ENCODE measurements around the gene ZNF335.
"Not testable (repeated sequence)": the region's sequence is repeated elsewhere in the genome, so short reads cannot be mapped to it uniquely, and the experiment has no call there.

Gene ZNF335

DNA sequence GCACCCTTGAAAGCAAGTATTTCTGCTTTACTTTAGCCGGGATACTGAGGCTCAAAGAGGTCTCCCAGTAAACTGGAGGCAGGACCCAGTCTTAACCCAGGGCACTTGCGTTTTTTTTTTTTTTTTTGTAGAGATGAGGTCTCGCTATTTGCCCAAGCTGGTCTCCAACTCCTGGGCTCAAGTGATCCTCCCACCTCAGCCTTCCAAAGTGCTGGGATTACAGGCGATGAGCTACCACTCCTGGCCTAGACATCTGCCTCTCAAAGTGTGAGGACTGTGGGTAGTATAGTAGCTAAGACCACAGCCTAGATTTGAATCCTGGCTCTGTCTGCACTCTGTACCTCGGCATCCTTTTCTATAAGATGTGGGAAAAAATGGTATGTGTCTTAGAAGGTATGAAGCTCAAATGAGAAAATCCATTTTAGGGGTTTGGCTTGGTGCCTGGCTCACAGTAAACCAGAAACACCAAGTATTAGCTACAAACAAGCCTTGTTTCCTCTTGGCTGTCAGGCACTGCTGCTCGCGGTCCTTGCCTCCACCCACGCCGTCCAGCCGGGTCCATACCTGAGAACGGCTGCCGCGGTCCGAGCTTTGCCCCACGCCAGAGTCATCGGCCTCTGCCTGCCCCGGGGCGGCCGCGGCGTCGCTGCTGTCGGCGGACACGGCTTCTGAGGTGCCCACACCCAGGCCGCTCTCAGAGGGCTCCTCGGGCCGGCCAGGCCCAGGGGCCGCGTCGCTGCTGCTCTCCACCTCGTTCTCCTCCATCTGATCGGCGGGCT is 1.2 kb downstream of the ZNF335 start:
- DNase-seq = no peak

DNA sequence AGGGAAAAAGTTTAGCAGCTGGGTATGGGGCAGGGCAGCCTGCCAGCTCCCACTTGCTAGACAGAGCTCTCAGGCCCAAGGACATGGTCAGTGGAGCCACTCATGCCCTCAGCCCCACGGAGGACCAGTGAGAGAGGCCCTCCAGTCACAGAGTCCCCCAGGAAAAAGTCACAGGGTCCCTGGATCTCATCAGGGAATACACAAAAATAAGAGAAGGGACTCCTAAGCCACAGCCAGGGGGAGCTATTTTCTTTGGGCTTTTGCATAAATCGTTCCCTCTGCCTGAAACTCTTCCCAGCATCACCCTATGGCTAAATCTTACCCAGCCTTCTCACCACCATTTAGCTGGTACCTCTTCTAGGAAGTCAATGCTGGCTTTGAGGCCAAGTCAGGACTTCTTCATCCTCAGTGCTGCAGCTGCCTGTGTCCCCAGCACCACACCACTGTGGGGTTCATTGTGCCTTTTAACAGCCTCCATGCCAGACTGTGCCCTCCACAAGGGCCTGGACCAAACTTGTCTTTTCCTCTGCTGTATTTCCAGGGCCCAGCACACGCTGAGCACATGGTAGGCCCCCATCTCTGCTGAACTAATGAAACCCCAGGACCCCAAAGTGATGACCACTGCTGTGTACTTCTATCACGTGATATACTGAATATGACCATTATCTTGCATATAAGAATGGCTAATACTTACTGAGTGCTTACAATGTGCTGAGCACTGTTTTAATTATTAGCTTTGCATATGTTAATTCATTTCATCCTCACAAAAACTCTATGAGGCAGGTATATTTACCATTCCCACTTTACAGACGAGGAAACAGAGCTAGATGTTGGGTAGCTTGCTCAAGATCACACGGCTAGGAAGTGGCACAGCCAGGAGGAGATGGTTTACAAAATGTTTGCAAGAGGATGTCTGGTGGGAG is 2.0 kb downstream of the ZNF335 start:
- no peak for DNase-seq

DNA sequence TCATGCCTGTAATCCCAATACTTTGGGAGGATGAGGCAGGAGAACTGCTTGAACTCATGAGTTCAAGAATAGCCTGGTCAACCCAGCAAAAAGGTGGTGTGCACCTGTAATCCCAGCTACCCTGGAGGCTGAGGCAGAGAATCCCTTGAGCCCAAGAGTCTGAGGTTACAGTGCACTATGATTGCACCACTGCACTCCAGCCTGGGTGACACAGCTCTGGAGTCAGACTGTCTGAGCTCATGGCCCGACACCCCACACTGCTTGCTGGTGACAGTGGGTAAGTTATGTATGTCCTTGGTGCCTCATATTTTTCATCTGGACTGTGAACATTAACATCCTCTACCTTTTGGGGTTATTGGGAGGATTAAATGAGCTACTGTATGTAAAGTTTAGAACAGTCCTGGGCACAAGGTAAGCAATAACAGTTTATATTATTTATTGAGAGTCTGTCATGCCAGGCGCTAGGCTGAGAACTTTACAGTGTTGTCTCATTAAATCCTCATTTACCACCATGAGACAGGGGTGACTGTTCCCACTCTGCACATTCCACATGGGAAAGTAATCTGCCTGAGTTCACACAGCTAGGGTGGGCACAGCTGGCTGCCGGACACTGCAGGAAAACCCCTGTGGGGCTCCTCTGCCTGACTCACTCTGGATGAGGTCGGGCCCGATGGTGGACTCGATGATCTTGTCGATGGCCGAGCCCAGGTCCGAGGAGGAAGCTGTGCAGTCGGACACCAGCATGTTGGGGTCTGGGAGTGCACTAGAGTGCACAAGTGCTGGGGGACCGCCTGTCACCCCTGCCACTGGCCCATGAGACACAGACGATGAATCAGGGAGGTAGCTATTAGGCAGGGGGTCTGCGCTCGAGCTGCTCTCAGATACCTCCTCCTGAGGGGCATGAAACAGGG is 2.9 kb downstream of the ZNF335 start:
- no peak for DNase-seq

DNA sequence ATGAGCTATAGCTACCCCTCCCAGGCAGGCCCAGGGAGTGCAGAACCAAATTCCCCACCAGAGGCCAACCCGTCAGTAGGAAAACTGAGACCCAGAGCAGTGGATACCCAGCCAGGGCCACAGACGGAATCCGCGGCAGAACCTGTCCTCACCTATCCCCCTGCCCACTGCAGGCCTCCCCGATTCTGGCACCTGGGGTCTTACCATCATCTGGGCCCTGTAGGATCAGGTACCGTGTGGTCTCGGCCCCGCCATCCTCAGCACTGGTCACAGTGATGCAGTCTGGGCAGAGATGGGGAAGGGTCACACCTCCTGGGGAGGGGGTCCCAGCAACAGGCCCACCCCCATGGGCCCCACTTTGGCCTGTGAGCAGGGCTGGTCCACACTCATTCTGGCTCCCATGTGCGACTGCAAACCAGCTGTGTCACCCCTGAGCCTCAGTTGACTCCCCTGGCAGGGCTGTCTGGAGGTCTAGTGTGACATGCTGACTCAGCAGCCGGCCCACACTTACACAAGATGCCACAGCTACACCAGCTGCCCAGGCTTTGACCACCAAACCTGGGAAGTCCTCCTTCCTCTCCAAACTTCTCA is 3.8 kb downstream of the ZNF335 start:
- DNase-seq = no peak

DNA sequence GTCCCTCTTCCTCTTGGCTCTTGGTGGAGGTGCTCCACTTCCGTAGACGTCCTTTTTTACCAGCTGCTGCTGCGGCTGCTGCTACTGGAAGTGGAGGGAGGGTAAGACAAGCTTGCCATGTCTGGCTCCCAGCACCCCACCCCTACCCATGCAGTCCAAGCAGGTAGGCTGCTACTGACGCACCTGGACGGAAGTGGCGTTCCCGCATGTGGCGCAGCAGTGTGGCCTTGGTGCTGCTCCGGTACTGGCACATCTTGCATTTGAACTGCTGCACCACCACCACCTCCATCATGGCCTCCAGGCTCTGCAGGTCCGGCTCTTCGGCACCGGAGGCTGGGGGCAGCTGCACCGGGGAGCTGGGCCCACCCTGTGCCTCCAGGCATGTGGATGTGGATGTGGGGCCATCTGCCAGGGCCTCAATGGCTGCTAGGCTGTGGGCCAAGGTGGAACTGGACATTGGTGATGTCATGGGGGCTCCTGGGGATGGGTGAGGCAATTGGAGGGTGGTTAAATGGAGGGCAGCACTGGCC is 4.4 kb downstream of the ZNF335 start:
- DNase-seq = no peak

DNA sequence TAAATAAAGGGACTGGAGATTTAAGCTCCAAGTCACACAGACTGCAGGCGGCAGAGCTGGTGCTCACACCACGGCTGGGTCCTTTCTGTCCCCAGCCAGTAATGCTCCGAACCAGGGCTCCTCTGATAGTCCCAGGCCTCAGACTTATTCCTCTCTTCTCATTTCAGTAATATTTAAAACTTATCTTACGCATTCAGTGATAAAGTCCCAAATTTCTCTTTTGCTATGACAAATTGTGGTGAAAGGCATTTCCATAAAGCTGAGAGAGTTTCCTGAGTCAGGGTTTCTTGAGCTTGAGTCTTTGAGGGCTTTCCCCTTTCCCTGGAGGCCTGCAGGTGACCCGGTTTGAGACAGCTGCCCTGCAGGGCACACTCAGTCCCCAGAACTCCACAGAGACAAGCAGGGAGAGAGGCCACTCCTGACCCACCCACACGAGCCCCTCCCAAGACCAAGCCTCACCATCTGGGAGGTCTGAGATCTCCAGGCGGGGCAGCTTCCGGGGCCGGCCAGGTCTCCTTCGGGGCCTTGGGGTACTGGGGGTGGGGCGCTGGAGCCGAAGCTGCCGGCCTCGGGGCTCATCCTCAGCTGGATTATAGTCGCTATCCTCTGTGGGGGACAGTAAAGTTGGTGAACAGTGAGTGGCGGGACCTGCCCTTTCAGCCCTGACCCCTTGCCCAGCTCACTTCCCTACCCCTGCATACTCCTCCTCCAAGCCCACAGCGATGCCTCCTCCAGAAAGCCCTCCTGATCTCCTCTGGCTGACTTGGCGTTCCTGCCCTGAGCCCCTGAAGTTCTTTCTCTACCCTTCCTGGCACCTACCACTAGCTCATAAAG is 6.6 kb downstream of the ZNF335 start:
- DNase-seq = no peak

DNA sequence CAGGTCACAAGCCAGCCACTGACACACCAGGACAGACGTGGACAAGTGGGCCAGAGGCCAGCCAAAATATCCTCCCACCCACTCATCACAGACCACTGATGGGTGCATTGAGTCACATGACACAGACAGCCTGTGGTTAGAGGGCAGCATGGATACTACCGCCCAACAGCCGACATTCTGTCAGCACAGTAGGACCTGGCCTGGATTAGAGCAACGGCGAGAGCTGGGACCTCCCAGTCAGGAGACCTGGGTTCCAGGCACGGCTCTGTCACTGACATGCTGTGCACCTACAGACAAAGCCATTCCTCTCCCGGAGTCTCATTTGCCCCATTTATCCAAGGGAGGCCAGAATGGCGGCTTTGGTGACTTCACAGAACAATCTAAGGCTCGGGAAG is 8.0 kb downstream of the ZNF335 start:
- no peak for DNase-seq

DNA sequence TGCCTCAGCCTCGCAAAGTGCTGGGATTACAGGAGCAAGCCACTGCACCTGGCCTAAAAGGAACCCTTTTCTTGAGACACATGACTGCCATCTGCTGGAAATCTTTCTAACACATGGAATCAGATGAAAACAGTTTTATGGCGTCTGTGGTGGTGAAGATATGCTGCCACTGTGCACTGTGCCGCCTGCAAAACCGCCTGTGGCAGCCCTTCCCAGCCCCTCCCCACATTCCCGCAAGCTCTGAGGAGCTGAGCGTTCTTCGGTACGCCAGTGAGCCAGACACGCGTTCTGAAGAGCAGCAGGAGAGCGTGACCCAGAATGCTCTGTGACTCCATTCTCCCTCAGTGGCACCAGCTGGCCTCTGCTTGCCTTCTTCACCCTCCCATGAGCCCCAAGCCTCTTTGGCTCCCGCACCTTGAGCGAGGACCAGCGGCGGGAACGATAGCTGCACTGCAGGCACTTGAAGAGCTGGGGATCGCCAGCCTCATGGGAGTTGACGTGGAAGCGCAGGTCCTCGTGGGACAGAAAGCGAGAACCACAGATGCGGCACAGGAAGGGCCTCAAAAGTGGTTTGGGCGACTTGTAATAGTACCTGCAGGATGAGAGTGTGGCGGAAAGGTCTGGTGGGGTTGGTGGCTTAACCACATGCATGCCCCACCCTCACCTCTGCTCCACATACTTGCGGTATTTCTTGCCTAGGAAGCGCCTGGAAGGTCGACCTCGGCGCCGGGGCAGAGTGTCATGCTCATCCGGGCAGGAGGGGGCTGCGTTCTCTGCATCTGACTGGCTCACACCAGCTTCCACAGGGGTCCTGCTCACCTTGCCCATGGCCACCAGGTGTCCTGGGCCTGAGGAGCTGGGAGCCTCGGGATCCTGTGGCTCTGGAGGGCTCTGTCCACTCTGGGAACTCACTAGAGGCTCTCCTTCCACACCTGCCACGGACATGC is 8.7 kb downstream of the ZNF335 start:
- no peak for DNase-seq

DNA sequence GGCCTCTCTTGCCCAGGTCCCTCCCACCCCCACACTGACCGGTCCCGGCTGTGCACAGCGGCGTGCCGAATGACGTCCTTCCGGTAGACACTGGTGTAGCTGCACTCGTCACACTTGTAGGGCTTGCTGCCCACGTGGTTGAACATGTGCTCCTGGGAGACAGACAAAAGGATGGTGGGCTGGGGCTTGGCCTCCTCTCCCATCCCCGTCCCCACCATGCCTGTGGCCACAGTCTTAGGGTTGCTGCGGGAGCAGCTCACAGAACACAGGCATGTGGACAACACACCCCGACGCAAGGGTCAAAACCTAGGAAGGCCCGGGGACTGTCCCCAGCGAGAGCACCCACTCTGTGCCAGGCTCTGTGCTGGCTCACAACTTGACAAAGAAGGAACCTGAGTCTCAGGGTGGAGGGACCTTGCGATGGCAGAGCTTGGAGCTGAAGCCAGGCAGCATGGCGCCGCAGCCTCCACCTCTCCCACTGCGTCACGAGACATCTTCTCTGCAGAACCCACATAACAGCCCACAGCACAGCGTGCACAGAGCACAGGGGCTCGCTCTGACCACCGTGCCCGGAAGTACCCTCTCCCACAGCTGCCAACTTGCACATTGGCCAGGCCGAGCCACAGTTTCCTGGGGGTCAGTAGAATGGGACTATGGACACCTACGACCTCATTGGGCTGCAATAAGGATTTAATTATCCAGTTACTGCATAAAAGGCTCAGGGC is 9.8 kb downstream of the ZNF335 start:
- no peak for DNase-seq

DNA sequence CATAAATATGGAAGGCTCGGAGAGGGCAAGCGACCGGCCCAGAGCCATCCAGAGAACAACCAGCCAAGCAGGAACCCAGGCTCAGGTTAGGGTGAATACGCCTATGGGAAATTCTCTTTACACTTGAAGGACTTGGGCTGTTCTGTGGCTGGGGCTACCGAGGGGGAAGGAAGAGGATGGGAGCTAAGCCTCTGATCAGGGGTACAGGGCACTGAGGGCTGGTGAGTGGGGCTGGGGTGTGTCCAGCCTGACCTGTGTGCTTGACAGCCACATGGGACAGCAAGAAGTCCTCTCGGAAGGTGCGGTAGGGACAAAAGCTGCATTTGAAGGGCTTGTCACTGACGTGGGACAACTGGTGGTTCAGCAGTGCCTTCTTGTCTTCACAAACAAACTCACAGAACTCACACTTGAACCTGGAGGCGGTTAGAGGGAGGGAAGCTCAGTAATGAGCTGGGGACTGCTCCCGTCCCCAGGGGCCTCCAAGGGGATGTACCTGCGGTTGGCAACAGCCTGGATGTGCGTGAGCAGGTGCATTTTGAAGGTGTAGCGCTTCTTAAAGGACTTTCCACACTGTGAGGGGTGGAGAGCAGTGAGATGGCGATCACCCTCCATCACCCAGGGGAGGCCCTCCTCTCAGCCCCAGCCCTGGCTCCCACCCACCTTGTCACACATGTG is 11.9 kb downstream of the ZNF335 start:
- DNase-seq = no peak

DNA sequence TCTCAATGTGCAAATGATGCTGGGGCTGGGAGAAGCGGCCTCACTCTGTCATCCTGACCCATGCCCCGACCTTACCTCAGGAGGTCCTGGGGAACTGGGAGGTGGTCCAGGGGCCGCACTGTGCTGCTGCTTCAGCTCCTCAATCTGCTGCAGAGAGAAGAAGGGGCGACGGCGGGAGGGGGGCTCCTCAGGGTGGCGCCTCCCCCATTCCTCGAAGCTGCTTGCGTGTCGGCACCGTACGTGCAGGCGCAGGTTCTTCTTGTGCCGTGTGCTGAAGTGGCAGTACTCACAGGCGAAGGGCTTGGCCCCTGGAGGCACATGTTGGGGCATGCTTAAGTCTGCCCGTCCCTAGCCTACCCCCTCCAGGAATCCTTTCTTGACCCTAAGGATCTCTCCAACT is 12.9 kb downstream of the ZNF335 start:
- DNase-seq = no peak

DNA sequence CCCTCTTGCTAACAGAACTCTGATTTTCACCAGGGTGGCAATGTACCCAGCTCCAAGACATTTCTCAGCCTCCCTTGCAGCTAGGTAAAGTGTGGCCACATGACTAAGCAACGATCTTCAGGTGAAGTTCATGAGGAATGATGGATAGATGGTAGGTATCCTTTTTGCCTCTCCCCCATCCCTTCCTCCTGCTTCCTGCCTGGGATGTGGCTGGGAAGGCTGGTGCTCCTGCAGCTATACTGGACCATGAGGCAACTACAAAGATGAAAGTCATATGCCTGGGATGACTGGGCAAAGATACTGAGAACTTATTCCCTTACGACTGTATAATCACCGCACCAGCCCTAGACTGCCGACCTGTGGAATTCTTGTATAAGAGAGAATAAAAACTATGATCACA is 13.4 kb downstream of the ZNF335 start:
- DNase-seq = no peak

DNA sequence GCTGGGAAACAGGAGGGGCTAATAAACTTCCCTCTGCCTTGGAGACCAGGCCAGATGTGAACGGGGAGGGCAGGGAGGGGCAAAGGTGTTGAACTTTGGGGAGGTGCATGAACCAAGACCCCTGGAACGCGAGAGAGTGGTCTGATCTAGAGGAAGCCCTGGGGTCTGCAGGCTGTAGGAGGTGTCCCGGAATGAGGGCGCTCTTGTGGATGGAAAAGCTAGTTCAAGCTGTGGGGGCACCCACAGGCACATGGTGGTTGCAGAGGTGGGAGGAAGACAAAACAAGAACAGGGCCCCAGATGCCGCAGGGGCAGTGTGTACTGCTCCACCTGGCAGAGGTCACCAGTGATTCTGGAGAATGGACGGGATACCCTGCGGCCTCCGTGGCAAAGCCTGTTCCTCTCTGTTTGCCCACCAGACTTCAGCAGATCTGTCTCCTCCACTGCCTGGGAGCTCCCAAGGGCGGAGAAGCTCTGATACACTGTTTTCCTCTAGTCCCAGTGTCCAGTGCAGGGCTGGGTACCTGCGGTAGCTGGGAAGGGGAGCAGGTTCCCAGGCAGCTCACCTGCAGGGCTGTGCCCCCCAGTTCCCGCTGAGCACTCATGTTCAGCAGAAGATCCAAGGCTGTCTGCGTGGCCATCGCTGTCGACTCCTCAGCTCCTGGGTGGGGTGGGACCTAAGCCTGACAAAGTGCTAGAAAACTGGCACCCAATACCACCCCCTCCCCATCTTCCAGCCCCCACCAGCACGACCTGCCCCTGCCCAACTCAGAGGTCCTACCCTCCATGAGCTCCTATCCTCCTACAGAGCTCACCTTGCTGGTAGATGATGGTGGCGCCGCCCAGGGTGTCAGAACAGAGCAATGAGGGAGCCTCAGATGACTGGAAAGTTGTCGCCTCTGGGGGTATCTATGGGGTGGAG is 14.7 kb downstream of the ZNF335 start:
- DNase-seq = no peak

DNA sequence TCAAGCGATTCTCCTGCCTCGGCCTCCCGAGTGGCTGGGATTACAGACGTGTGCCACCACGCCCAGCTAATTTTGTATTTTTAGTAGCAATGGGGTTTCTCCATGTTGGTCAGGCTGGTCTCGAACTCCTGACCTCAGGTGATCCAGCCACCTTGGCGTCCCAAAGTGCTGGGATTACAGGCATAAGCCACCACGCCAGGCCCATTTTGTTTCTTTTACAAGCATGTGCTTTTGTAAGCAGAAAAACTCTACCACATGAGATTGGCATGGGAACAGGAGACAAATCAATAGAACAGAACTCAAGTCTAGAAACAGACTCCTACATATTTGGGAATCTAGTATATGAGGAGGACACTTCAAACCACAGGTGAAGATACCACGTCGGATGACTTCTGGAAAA is 15.7 kb downstream of the ZNF335 start:
- DNase-seq = not testable (repeated sequence)

DNA sequence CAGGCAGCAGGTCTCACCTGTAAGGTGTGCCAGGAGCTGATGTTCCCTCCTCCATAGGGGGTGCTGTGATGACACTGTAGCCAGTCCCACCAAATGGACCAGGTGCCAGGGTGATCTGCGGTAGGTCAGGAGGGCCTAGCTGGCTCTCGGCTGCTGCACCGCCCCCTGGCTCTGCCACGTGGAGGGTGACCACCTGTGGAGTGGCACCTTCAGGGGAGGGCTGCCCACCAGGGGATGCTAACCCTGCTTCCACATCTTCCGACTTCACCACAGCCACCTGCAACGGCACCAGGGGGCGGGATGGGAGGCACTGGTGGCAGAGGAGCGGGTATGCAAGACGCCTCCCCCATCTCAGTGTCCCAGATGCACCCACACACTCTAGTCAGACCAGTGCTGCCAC is 18.3 kb downstream of the ZNF335 start:
- no peak for DNase-seq

DNA sequence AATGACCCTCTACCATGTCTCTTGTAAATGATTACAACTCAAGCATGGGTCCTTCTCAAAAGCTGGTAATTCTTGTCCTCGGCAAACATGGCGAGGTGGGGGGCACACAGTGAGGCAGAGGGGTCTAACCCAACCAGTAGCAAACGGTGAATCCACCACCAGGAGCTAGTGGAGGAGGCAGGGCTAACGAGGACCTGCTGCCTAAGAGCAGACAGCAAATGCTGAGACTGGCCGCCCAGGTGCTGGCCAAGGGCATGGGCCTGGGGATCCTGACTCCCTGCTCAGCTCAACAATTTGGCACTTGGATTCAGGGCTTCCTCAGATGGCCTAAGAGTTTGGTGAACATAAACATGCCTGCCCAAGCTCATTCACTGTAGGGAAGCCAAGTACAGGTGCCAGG is 19.1 kb downstream of the ZNF335 start:
- DNase-seq = no peak

DNA sequence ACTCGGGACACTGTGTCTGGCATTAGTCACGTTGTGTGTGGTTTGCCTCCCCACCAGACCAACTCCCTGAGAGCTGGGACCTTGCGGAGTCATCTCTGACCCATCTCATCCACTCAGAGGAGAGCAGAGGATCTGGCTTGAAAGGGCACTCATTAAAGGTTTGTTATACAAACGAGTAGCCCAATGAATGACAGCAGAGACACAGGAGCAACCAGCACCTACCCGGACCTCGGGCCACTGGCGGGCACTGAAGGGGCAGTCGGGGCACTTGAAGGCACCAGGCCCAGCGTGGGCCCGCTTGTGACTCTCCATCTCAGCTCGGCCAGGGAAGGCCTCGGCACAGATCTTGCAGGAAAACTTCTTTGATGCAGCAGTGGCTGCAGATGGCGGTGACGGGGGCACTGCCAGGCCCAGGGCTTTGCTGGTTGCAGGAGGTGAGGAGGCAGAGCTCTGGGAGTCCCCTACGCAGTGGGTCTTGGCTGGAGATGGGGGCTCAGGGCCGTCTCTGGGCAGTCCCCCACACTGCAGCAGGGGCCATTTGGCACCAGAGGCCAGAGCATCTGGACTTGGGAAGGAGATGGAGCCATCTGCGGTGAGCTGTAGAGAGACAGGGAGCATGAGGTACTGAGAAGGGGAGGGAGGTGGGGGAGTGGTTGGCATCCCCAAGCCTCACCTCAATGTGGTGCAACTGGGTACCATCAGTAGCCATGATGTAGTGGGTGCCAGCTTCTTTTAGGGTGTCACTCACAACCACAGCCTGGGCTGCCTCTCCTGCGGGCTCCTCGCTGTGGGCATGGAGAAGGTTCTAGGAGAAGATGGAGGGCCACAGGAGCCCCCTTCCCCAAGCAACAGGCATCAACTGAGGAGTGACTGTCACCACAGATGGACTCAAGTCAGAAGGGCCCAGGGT is 19.8 kb downstream of the ZNF335 start:
- no peak for DNase-seq
